Hepatocyte (in vitro differentiated cells): ENCODE measurements around the gene PFN3.

Experiments
- CTCF ChIP-seq: fragments of 200-600 bp; sonication (generic); IDR thresholded peaks from 2 replicates; pipeline ENCODE4 v1.5.1; 2016; ENCODE audit warnings: antibody characterized with exemption, mild to moderate bottlenecking; ENCODE audit not compliant: poor library complexity
- EZH2 ChIP-seq: fragments of 200-600 bp; sonication (generic); IDR thresholded peaks from 2 replicates; pipeline ENCODE4 v1.6.1; 2016; ENCODE audit warnings: antibody characterized with exemption, mild to moderate bottlenecking, borderline replicate concordance

- TF ChIP-seq CTCF (no peak), EZH2 (no peak)
These were observed 33.3 kb upstream of the PFN3 start for GRCh38 chr5:177433658-177434217.
